ENCODE measurements around the gene TECPR1. TPM values are rescaled to one million over a fixed set of nuclear protein-coding genes. Genes with fewer than 3 reads are reported as not detected.

TECPR1 gene
- polyA plus RNA-seq, 1 experiment, result 3.5 TPM

- CTCF ChIA-PET, result interaction anchor here (0.6 kb wide), 2 partner anchors 14 to 116 kb away, joined by 3 read pairs; no protein-coding TSS in a partner anchor
- Histone ChIP-seq H3K27me3 (ENCODE audit: control insufficient read depth, insufficient read depth, low read length) (no peaks in the 10 kb centered on the region), H3K27ac (ENCODE audit: low read depth, low read length) (peak within 1 kb of the TSS; percentile 21), H3K9me3 (ENCODE audit: control insufficient read depth, insufficient read depth, low read length) (no peaks in the 10 kb centered on the region; the same call in 1 of the 2 replicates), H3K4me3 (ENCODE audit: low read depth, low read length) (peak within 1 kb of the TSS; percentile 90)
- no peak for TF ChIP-seq CTCF (IDR thresholded peaks at IDR 0.05; ENCODE audit: low read depth, low read length)
- POLR2A ChIA-PET, result no interaction called here
- peak; percentile 27 for DNase-seq (ENCODE audit: low read depth, low spot score)
Observed at GRCh38 chr7:98280791-98281756, 29.0 kb upstream of the TECPR1 start, which contains the start of gene BRI3. BRI3 (plus strand) TSS chr7:98281686; CDS start chr7:98281796, 110 bp downstream.

GRCh38 chr7:98280296-98280695, 28.3 kb upstream of the TECPR1 start:
- TF ChIP-seq CTCF (IDR thresholded peaks at IDR 0.05; ENCODE audit: low read depth, low read length), result no peak
- H3K9me3 ChIP-seq (ENCODE audit: control insufficient read depth, insufficient read depth, low read length), result no peaks in the 10 kb centered on the region; the same call in 1 of the 2 replicates
- CTCF ChIA-PET, result interaction anchor here (0.6 kb wide), 2 partner anchors 13 to 116 kb away, joined by 3 read pairs; no protein-coding TSS in a partner anchor
- H3K27me3 ChIP-seq (ENCODE audit: control insufficient read depth, insufficient read depth, low read length), result no peaks in the 10 kb centered on the region
- H3K27ac ChIP-seq (ENCODE audit: low read depth, low read length), result no peak overlapping the region
- POLR2A ChIA-PET, result no interaction called here
- no peak for DNase-seq (ENCODE audit: low read depth, low spot score)
- H3K4me3 ChIP-seq (ENCODE audit: low read depth, low read length), result no peak overlapping the region; the same call in 1 of the 2 replicates

- no peak for DNase-seq (ENCODE audit: low read depth, low spot score)
- no peak overlapping the region for H3K27ac ChIP-seq (ENCODE audit: low read depth, low read length)
- H3K27me3 ChIP-seq (ENCODE audit: control insufficient read depth, insufficient read depth, low read length), result no peaks in the 10 kb centered on the region
- no peak for TF ChIP-seq CTCF (IDR thresholded peaks at IDR 0.05; ENCODE audit: low read depth, low read length)
- CTCF ChIA-PET, result no interaction called here
- H3K4me3 ChIP-seq (ENCODE audit: low read depth, low read length), result no peak overlapping the region
- no peaks in the 10 kb centered on the region for H3K9me3 ChIP-seq (ENCODE audit: control insufficient read depth, insufficient read depth, low read length)
- POLR2A ChIA-PET, result interaction anchor here (0.7 kb wide), 1 partner anchor 686 kb away, joined by 6 read pairs; no protein-coding TSS in a partner anchor
Observed at GRCh38 chr7:98278936-98279335, 26.9 kb upstream of the TECPR1 start.

- Histone ChIP-seq H3K27me3 (ENCODE audit: control insufficient read depth, insufficient read depth, low read length) (peaks cover 2% of the 10 kb centered on the region), H3K4me3 (ENCODE audit: low read depth, low read length) (no peak overlapping the region), H3K9me3 (ENCODE audit: control insufficient read depth, insufficient read depth, low read length) (no peaks in the 10 kb centered on the region), H3K27ac (ENCODE audit: low read depth, low read length) (no peak overlapping the region)
- CTCF ChIA-PET, result no interaction called here
- no peak for DNase-seq (ENCODE audit: low read depth, low spot score)
- POLR2A ChIA-PET, result no interaction called here
- no peak for TF ChIP-seq CTCF (IDR thresholded peaks at IDR 0.05; ENCODE audit: low read depth, low read length)
Observed at GRCh38 chr7:98278408-98278807, 26.4 kb upstream of the TECPR1 start.

- Histone ChIP-seq H3K27me3 (ENCODE audit: control insufficient read depth, insufficient read depth, low read length) (peaks cover 2% of the 10 kb centered on the region), H3K9me3 (ENCODE audit: control insufficient read depth, insufficient read depth, low read length) (no peaks in the 10 kb centered on the region), H3K27ac (ENCODE audit: low read depth, low read length) (peak overlapping the region; percentile 61), H3K4me3 (ENCODE audit: low read depth, low read length) (no peak overlapping the region)
- TF ChIP-seq CTCF (IDR thresholded peaks at IDR 0.05; ENCODE audit: low read depth, low read length), result no peak
- DNase-seq (ENCODE audit: low read depth, low spot score), result peak; percentile 29
- POLR2A ChIA-PET, result no interaction called here
- CTCF ChIA-PET, result no interaction called here
Observed at GRCh38 chr7:98276241-98276761, 24.3 kb upstream of the TECPR1 start.

All from AG04450 (cell line).